ENCODE measurements around the gene ZCCHC14. TPM values are rescaled to one million over a fixed set of nuclear protein-coding genes. Genes with fewer than 3 reads are reported as not detected.
"Not testable (repeated sequence)": the region's sequence is repeated elsewhere in the genome, so short reads cannot be mapped to it uniquely, and the experiment has no call there.

Gene ZCCHC14
- total RNA-seq, 1 experiment from 2014 or later: 45.4 TPM

DNA sequence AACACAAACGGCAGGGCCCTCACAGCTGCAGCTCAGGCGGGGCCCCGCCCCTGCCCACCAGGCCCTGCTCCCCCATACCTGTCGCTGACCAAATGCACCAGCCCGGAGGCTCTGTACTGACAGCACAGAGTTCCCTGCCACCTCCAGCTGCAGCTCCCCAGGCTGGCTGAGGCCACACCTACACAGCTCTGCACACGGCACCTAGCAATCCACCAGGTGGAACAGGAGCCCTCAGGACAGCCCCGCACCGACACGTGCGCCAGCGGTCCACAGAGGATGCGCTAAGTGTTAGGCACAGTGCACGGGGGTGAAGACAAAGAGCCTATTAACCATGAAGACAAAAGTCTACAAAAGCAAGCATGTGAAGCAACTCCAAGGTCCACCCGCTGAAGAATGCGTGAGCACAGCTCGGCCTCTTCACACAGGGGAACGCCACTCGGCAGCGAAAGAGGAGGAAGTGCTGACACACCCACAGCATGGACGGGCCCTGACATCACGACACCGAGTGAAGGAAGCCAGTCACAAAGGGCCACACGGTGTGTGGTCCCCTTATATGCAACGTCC, 5.4 kb downstream of the ZCCHC14 start:
- peak; percentile 87 for DNase-seq
- peak overlapping the region; percentile 81 for H3K27ac Mint-ChIP-seq (ENCODE audit: unreplicated experiment)

DNA sequence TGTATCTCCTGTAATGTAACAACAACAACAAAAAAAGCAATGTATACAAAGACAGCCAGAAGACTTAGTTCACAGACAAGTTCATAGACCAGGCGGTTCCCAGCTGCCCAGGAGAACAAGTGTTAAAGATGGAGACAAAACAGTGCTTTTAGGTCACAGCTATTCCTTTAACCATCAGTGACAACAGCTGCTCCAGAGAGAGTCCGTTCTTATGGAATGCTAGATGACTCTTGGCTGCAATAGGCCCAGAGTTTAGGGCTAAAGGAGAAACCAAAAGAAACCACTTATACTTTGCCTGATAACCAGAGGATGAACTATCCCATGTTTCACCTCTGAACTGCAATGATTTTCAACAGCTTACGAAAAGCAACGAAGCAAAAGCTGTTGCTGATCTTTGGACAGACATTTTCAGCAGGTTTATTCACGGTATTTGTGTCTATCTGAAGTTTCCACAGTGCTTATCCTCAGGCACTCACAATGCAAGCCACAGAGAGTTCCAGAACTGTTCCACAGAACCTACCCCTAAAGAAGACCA, 6.0 kb downstream of the ZCCHC14 start:
- BruUV-seq (replicated peaks): no TSS peak
- DNase-seq: no peak
- H3K4me1 Mint-ChIP-seq (ENCODE audit: low read depth, unreplicated experiment): peaks cover 66% of the 10 kb centered on the region
- no peaks in the 10 kb centered on the region for H3K27me3 Mint-ChIP-seq (ENCODE audit: unreplicated experiment)
- intact Hi-C loops (cut with micrococcal nuclease; ENCODE audit: unreplicated experiment): no loop called here
- H3K4me3 Mint-ChIP-seq (ENCODE audit: low read depth, unreplicated experiment): peak overlapping the region; percentile 81
- no peaks in the 10 kb centered on the region for H3K9me3 Mint-ChIP-seq (ENCODE audit: low read depth, unreplicated experiment)
- CTCF ChIA-PET: interaction anchor here (0.6 to 1.7 kb wide), 9 partner anchors 16 to 337 kb away, joined by 3 to 6 read pairs (median 4); no protein-coding TSS in a partner anchor
- H3K27ac Mint-ChIP-seq (ENCODE audit: unreplicated experiment): peak overlapping the region; percentile 81
- TF ChIP-seq, protein P1, sequence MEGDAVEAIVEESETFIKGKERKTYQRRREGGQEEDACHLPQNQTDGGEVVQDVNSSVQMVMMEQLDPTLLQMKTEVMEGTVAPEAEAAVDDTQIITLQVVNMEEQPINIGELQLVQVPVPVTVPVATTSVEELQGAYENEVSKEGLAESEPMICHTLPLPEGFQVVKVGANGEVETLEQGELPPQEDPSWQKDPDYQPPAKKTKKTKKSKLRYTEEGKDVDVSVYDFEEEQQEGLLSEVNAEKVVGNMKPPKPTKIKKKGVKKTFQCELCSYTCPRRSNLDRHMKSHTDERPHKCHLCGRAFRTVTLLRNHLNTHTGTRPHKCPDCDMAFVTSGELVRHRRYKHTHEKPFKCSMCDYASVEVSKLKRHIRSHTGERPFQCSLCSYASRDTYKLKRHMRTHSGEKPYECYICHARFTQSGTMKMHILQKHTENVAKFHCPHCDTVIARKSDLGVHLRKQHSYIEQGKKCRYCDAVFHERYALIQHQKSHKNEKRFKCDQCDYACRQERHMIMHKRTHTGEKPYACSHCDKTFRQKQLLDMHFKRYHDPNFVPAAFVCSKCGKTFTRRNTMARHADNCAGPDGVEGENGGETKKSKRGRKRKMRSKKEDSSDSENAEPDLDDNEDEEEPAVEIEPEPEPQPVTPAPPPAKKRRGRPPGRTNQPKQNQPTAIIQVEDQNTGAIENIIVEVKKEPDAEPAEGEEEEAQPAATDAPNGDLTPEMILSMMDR (IDR thresholded peaks at IDR 0.05; ENCODE audit: unreplicated experiment): no peak
- H3K36me3 Mint-ChIP-seq (ENCODE audit: insufficient read depth, unreplicated experiment): peaks cover 43% of the 10 kb centered on the region

More for the DNA sequence above, 5.4 kb downstream of the ZCCHC14 start:
- no TSS peak for BruUV-seq (replicated peaks)
- intact Hi-C loops (cut with micrococcal nuclease; ENCODE audit: unreplicated experiment): no loop called here
- Mint-ChIP-seq H3K9me3 (ENCODE audit: low read depth, unreplicated experiment) (no peaks in the 10 kb centered on the region), H3K36me3 (ENCODE audit: insufficient read depth, unreplicated experiment) (peaks cover 44% of the 10 kb centered on the region), H3K4me1 (ENCODE audit: low read depth, unreplicated experiment) (peaks cover 59% of the 10 kb centered on the region), H3K4me3 (ENCODE audit: low read depth, unreplicated experiment) (peak overlapping the region; percentile 81), H3K27me3 (ENCODE audit: unreplicated experiment) (no peaks in the 10 kb centered on the region)
- TF ChIP-seq, protein P1 (IDR thresholded peaks at IDR 0.05; ENCODE audit: unreplicated experiment): no peak
- CTCF ChIA-PET: interaction anchor here (0.6 to 1.7 kb wide), 10 partner anchors 17 to 338 kb away, joined by 3 to 7 read pairs (median 4); no protein-coding TSS in a partner anchor

DNA sequence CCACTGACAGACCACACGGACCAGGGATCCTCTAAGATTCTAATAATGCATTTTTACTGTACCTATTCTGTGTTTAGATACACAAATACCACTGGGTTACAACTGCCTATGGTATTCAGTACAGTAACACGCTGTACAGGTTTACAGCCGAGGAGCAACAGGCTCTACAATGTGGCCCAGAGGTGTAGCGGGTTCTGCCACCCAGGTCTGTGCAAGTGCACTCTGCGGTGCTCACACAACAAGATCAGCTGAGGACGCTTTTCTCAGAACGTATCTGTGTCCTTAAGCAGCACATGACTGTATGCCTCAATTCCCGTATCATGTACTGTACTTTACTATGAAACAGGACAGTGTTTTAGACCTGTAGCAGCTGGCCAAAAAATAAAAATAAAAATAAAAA, 6.5 kb downstream of the ZCCHC14 start:
- no TSS peak for BruUV-seq (replicated peaks)
- intact Hi-C loops (cut with micrococcal nuclease; ENCODE audit: unreplicated experiment): no loop called here
- TF ChIP-seq, protein P1 (IDR thresholded peaks at IDR 0.05; ENCODE audit: unreplicated experiment): no peak
- CTCF ChIA-PET: interaction anchor here (1.1 to 1.7 kb wide), 2 partner anchors 16 to 25 kb away, joined by 3 to 6 read pairs; no protein-coding TSS in a partner anchor
- DNase-seq: no peak
- H3K36me3 Mint-ChIP-seq (ENCODE audit: insufficient read depth, unreplicated experiment): peaks cover 38% of the 10 kb centered on the region
- H3K27me3 Mint-ChIP-seq (ENCODE audit: unreplicated experiment): no peaks in the 10 kb centered on the region
- H3K4me3 Mint-ChIP-seq (ENCODE audit: low read depth, unreplicated experiment): no peak overlapping the region
- H3K27ac Mint-ChIP-seq (ENCODE audit: unreplicated experiment): no peak overlapping the region
- peaks cover 67% of the 10 kb centered on the region for H3K4me1 Mint-ChIP-seq (ENCODE audit: low read depth, unreplicated experiment)
- H3K9me3 Mint-ChIP-seq (ENCODE audit: low read depth, unreplicated experiment): no peaks in the 10 kb centered on the region

DNA sequence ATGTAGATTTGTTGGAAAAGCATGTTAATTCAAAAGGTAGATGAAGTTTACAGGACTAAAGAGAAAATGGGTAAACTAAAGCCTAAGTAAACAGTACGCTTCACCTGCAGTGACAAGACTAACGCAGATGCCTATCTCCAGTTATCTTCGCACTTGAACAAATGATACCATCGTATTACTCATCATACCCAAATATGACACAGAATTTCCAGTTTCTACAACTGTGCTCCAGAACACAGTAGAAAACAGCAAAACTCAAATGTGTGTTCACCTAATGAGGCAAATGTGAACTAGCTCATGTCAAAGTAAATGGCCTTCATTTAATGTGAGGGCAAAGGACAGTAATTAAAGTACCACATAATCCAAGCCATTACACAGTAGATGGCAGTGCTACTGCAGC, 7.0 kb downstream of the ZCCHC14 start:
- Mint-ChIP-seq H3K36me3 (ENCODE audit: insufficient read depth, unreplicated experiment) (peaks cover 33% of the 10 kb centered on the region), H3K4me1 (ENCODE audit: low read depth, unreplicated experiment) (peaks cover 65% of the 10 kb centered on the region)
- H3K27ac Mint-ChIP-seq (ENCODE audit: unreplicated experiment); H3K27me3 Mint-ChIP-seq (ENCODE audit: unreplicated experiment); CTCF ChIA-PET; BruUV-seq (replicated peaks); DNase-seq; H3K4me3 Mint-ChIP-seq (ENCODE audit: low read depth, unreplicated experiment); intact Hi-C loops (cut with micrococcal nuclease; ENCODE audit: unreplicated experiment); H3K9me3 Mint-ChIP-seq (ENCODE audit: low read depth, unreplicated experiment): not testable (repeated sequence)

Data from Calu3 (cell line).